Skeletal muscle tissue (tissue), 4 donors: ENCODE results near the gene FGL2. TPM values are rescaled to one million over a fixed set of nuclear protein-coding genes. Genes with fewer than 3 reads are reported as not detected.
A peak's percentile ranks its signal among the peaks of the same experiment; 100 is the strongest.

Experiments
- H3K27ac ChIP-seq: one replicate; pipeline ENCODE4 v1.7.0; 2013; ENCODE audit warnings: mild to moderate bottlenecking, low read depth, low read length, inconsistent platforms
- H3K27me3 ChIP-seq, 3 donors: one replicate each; pipeline ENCODE4 v1.7.0; 2013; ENCODE audit warnings: low read length in 3 of 3; ENCODE audit not compliant: control insufficient read depth in 3 of 3, insufficient read depth in 3 of 3
- H3K36me3 ChIP-seq, 3 donors: one replicate each; pipeline ENCODE4 v1.7.0; 2013; ENCODE audit warnings: low read length in 3 of 3; ENCODE audit not compliant: control insufficient read depth in 3 of 3, insufficient read depth in 3 of 3
- H3K4me1 ChIP-seq, 3 donors: one replicate each; pipeline ENCODE4 v1.7.0; 2013; ENCODE audit warnings: low read length in 3 of 3, mild to moderate bottlenecking in 3 of 3; ENCODE audit not compliant: control insufficient read depth in 3 of 3, insufficient read depth in 3 of 3
- H3K4me3 ChIP-seq, 3 donors: one replicate each; pipeline ENCODE4 v1.7.0; 2013; ENCODE audit warnings: low read length in 3 of 3
- H3K9ac ChIP-seq, 3 donors: one replicate each; pipeline ENCODE4 v1.7.0; 2013; ENCODE audit warnings: low read length in 3 of 3, mild to moderate bottlenecking in 3 of 3, moderate library complexity in 2 of 3, low read depth in 1 of 3
- H3K9me3 ChIP-seq, 3 donors: one replicate each; pipeline ENCODE4 v1.7.0; 2013; ENCODE audit warnings: low read length in 3 of 3; ENCODE audit not compliant: control insufficient read depth in 3 of 3
- total RNA-seq: library from RNA; depleted of rRNA; stranded (reverse); fragments of >200 nt; gene quantifications from one replicate; pipeline ENCODE4 v1.2.3, GENCODE V29; 2014
- donor health status: Osteomylitis.

Gene FGL2, protein sequence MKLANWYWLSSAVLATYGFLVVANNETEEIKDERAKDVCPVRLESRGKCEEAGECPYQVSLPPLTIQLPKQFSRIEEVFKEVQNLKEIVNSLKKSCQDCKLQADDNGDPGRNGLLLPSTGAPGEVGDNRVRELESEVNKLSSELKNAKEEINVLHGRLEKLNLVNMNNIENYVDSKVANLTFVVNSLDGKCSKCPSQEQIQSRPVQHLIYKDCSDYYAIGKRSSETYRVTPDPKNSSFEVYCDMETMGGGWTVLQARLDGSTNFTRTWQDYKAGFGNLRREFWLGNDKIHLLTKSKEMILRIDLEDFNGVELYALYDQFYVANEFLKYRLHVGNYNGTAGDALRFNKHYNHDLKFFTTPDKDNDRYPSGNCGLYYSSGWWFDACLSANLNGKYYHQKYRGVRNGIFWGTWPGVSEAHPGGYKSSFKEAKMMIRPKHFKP
- total RNA-seq, result 32.4 TPM

DNA sequence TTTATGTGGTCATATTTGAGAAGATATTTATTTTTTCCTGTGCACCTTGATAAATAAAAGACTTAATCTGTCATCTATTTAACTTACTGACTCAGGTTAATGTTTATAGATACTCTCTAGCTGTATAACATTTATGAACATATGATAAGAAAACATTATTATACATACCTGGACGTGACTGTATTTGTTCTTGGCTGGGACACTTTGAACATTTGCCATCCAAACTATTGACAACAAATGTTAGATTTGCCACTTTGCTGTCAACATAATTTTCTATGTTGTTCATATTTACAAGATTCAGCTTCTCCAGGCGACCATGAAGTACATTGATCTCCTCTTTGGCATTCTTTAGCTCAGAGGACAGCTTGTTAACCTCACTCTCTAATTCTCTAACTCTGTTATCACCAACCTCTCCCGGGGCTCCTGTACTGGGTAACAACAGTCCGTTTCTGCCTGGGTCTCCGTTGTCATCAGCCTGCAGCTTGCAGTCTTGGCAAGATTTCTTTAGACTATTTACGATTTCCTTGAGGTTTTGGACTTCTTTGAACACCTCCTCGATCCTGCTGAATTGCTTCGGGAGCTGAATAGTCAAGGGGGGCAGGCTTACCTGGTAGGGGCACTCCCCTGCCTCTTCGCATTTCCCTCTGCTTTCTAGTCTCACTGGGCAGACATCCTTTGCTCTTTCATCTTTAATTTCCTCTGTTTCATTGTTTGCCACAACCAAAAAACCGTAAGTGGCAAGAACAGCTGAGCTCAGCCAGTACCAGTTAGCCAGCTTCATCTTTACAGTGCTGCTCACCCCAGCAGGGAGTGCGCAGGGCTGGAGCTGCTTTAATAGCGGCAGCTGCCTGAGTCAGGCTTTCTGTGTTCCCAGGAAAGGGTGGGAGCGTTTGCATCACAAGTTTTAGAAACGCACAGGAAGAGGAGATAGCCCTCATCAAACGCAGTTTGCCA lies at the start of gene FGL2:
FGL2 (minus strand) TSS at position 807 of the 954 bp plus-strand sequence; CDS start at position 781, 26 bp downstream.
- H3K9me3 ChIP-seq, result no peaks in the 10 kb centered on the region
- no peaks in the 10 kb centered on the region for H3K36me3 ChIP-seq
- H3K4me1 ChIP-seq, result no peaks in the 10 kb centered on the region
- peak within 1 kb of the TSS; percentile 44 to 77 (median 67) for H3K4me3 ChIP-seq
- no peaks in the 10 kb centered on the region for H3K27me3 ChIP-seq
- H3K9ac ChIP-seq, result peak within 1 kb of the TSS; percentile 12 to 47 (median 26)
- peak within 1 kb of the TSS; percentile 10 for H3K27ac ChIP-seq

DNA sequence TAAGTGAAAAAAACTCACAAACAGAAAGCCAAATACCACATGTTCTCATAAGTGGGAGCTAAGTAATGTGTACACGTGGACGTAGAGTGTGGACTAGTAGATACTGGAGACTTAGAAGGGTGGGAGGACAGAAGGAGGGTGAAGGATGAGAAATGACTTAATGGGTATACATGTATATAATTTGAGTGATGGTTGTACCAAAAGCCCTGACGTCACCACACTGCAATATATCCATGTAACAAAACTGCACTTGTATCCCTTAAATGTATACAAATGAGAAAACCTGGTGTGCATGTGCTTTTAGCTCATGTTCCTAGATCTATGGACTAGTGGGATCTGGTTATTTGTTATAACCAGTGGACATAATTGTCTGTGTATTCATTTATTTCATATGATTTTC lies 48.5 kb upstream of the FGL2 start:
- Histone ChIP-seq H3K4me1 (peaks cover 0 to 5% (median 4%) of the 10 kb centered on the region in 3 donors), H3K27ac (no peak overlapping the region), H3K9me3 (no peaks in the 10 kb centered on the region), H3K9ac (no peak overlapping the region), H3K27me3 (no peaks in the 10 kb centered on the region), H3K36me3 (peaks cover 0 to 3% (median 2%) of the 10 kb centered on the region in 3 donors), H3K4me3 (no peak overlapping the region)

DNA sequence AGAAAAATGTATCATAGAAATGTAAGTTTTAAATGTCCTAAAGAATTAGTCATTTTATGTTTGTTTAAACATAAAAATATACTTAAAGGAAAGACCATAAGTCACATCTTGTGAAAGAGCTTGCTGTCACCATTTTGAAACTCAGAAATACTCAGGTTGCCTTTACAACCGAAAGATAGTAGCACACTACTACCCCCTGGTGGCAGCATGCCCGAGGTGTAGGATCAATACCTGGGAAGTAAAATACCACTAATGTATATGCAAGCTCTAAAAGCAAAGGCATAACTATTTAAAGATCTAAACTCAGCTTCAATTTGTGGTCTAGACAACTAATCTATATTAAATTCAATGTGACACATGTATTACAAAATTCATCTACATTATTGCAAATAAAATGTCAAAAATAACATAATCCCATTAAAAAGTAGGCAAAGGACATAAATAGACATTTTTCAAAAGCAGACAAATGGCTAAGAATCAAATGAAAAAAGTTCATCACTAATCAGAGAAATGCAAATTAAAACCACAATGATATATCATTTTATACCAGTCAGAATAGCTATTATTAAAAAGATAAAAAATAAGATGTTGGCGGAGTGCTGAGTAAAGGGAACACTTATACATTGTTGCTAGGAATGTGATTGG lies 47.7 kb upstream of the FGL2 start:
- Histone ChIP-seq H3K9me3 (no peaks in the 10 kb centered on the region), H3K4me3 (no peak overlapping the region), H3K27ac (no peak overlapping the region), H3K27me3 (no peaks in the 10 kb centered on the region), H3K9ac (no peak overlapping the region), H3K36me3 (peaks cover 0 to 3% (median 2%) of the 10 kb centered on the region in 3 donors), H3K4me1 (peaks cover 0 to 5% (median 4%) of the 10 kb centered on the region in 3 donors)

DNA sequence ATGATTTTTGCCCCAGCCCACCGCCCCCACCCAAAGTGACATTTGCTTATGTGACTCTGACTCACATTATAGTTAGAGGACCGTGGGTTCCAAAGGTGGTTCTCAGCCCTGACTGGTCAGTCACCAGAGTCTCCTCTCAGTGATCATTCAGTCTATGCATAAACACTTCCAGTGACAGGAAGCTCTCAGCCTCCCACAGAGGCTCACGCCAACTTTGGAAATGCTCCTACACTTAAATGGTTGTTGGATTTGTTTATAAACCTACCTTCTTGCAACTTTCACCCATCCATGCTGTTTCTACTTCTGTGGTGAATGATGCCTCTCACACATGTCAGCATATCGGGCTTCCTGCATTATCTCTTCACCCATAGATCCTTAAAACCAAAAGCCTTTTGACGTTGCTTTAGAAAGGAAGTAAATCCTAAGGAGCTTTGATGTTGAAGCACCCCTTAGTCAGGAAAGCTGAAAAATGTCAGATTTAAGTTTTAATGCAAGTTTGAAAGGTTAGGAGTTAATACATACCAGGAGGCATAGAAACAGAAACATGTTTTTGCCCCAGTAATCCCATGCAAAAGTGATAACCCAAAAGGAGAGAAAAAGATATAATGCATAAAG lies 46.5 kb upstream of the FGL2 start:
- Histone ChIP-seq H3K27ac (no peak overlapping the region), H3K9ac (no peak overlapping the region), H3K4me3 (no peak overlapping the region)

DNA sequence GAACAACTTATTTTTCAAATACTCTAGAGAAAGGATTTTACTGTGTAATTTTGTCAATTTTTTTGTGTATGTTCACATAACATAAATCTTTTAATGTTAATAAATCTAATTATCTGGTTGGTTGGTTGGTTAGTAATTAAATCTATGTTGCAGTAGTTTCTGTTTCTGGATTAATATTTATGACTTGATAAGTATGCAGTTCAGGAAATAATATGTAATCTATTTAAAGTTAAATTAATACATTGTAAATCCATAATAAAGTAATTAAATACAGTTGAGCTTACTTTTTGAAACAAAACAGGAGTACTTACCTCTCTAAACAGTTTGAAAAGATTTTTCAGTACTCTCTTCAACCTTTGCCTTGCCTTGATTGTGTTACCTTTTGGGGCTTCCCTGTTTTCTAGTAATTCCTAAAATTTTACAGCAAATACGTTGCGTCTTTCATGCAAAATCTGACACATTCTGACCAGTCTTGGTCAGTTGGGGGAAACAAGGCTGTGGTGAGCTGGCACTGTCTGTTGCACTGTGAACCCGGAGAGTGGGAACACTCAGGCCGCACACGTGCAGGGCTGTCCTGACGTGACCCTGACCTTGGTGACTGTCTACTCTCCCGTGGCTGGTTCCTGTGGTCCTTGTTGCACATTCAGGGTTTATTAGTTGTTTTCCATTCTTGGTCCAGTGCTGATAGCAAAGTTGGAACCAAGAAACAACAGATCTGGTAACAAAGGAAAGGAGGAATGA lies 45.6 kb upstream of the FGL2 start:
- Histone ChIP-seq H3K36me3 (peaks cover 0 to 3% (median 2%) of the 10 kb centered on the region in 3 donors), H3K4me1 (peaks cover 0 to 5% (median 4%) of the 10 kb centered on the region in 3 donors), H3K9ac (no peak overlapping the region), H3K27me3 (no peaks in the 10 kb centered on the region), H3K9me3 (no peaks in the 10 kb centered on the region), H3K4me3 (peak overlapping the region in 1 of 3 donors; percentile 24), H3K27ac (no peak overlapping the region)

More for the DNA sequence above, 46.5 kb upstream of the FGL2 start:
- Histone ChIP-seq H3K4me1 (peaks cover 0 to 5% (median 4%) of the 10 kb centered on the region in 3 donors), H3K27me3 (no peaks in the 10 kb centered on the region), H3K9me3 (no peaks in the 10 kb centered on the region), H3K36me3 (peaks cover 0 to 3% (median 2%) of the 10 kb centered on the region in 3 donors)

DNA sequence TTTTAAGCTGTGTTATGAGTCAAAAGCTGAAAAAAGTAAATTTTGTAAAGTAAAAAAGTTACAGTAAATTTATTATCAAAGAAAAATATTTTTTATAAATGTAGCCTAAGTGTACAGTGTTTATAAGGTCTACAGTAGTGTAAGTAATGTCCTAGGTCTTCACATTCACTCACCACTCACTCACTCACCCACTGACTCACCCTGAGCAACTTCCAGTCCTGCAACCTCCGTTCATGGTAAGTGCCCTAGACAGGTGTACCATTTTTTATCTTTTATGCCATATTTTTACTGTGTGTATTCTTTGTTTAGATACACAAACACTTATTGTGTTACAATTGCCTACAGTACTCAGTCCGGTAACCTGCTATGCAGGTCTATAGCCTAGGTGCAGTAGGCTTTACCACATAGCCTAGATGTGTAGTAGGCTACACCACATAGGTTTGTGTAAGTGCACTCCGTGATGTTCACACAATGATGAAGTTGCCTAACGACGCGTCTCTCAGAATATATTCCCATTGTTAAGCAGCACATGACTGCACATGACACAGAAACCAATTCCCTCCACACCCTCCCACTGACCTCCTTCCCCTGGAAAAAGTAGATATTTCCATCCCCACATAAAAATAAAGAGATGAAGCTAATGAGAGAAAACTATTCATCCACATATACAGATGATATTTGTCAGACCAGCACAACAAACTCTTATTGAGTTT lies 44.8 kb upstream of the FGL2 start:
- Histone ChIP-seq H3K4me3 (no peak overlapping the region), H3K27me3 (no peaks in the 10 kb centered on the region), H3K4me1 (peaks cover 0 to 5% (median 4%) of the 10 kb centered on the region in 3 donors), H3K9me3 (no peaks in the 10 kb centered on the region), H3K36me3 (peaks cover 0 to 3% (median 2%) of the 10 kb centered on the region in 3 donors), H3K27ac (no peak overlapping the region), H3K9ac (no peak overlapping the region)

DNA sequence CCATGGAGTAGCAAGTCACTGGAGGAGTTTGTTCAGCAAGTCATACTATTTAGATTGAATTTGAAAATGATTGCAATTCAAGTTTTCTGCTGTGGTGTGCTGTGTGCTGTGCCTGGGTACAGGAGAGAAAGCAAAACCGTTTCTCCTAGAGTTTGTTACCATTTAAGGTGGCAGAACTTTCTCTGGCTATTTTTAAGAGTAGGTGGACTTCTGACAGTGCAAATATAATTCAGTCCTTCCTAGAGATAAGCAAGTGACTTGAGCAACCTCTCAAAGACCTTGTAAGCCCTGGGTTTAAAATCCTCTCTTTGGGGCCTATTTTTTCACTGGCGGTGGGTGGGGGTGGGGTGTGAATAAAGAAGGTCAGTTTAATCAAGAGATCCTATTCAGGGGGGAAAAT lies 42.9 kb upstream of the FGL2 start:
- H3K4me1 ChIP-seq, result peaks cover 0 to 5% (median 4%) of the 10 kb centered on the region in 3 donors

DNA sequence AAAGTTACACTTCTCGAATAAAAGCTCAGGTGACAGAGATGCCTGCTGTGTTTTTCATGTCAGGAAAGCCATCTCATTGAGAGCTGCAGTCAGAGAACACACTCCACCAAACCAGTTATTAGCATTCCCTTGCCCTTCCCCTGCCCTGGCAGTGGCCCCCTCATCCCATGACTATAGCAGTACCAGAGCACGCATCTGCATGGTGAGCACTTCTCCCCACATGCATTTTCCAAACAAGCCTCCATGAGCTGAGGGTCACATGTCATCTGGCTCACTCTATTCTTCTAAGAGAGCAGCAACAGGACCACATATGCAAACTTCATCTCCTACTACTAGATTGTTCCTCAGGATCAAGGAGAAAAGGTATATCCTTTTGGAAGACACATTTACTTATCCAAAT lies 42.4 kb upstream of the FGL2 start:
- H3K4me3 ChIP-seq, result no peak overlapping the region
- no peaks in the 10 kb centered on the region for H3K27me3 ChIP-seq
- H3K36me3 ChIP-seq, result peaks cover 0 to 3% (median 2%) of the 10 kb centered on the region in 3 donors
- peaks cover 0 to 5% (median 4%) of the 10 kb centered on the region in 3 donors for H3K4me1 ChIP-seq
- H3K27ac ChIP-seq, result no peak overlapping the region
- no peak overlapping the region for H3K9ac ChIP-seq
- no peaks in the 10 kb centered on the region for H3K9me3 ChIP-seq

More for the DNA sequence above, 42.9 kb upstream of the FGL2 start:
- no peak overlapping the region for H3K4me3 ChIP-seq
- H3K36me3 ChIP-seq, result peaks cover 0 to 3% (median 0%) of the 10 kb centered on the region in 3 donors
- no peaks in the 10 kb centered on the region for H3K27me3 ChIP-seq
- H3K9ac ChIP-seq, result no peak overlapping the region
- H3K27ac ChIP-seq, result no peak overlapping the region
- H3K9me3 ChIP-seq, result no peaks in the 10 kb centered on the region
